Loucy (cell line): ENCODE measurements around the gene BMP4.

Experiments
- H2AFZ ChIP-seq: fragments of 200-600 bp; sonication (generic); 2 replicates; pipeline ENCODE4 v1.6.0; 2016; ENCODE audit warnings: antibody characterized with exemption, mild to moderate bottlenecking, low read length, moderate library complexity
- H3F3A ChIP-seq: fragments of 200-600 bp; 2 replicates; pipeline ENCODE4 v1.6.0; 2016; ENCODE audit warnings: antibody characterized with exemption, low read depth, mild to moderate bottlenecking
- H3K27me3 ChIP-seq: fragments of 200-600 bp; sonication (generic); 2 replicates; pipeline ENCODE4 v1.6.1; 2014; ENCODE audit warnings: low read length, mild to moderate bottlenecking; ENCODE audit not compliant: insufficient read depth, poor library complexity, severe bottlenecking
- H3K36me3 ChIP-seq: fragments of 200-600 bp; sonication (generic); 2 replicates; pipeline ENCODE4 v1.6.1; 2016; ENCODE audit warnings: low read length; ENCODE audit not compliant: insufficient read depth
- H3K4me1 ChIP-seq: fragments of 200-600 bp; sonication (generic); 2 replicates; pipeline ENCODE4 v1.5.1; 2014; ENCODE audit warnings: low read length, mild to moderate bottlenecking; ENCODE audit not compliant: insufficient read depth, poor library complexity, severe bottlenecking
- H3K4me2 ChIP-seq: fragments of 200-600 bp; sonication (generic); 2 replicates; pipeline ENCODE4 v1.6.0; 2014; ENCODE audit warnings: antibody characterized with exemption, low read length, low read depth, mild to moderate bottlenecking; ENCODE audit not compliant: poor library complexity, severe bottlenecking
- H3K4me3 ChIP-seq: fragments of 200-600 bp; sonication (generic); 2 replicates; pipeline ENCODE4 v1.5.1; 2014; ENCODE audit warnings: low read length, mild to moderate bottlenecking, mixed read lengths; ENCODE audit not compliant: poor library complexity, severe bottlenecking
- H3K79me2 ChIP-seq: fragments of 200-600 bp; sonication (generic); 2 replicates; pipeline ENCODE4 v1.6.1; 2014; ENCODE audit warnings: low read length; ENCODE audit not compliant: insufficient read depth
- H3K9ac ChIP-seq: fragments of 200-600 bp; sonication (generic); 2 replicates; pipeline ENCODE4 v1.6.0; 2014; ENCODE audit warnings: mild to moderate bottlenecking, low read depth, low read length, moderate library complexity; ENCODE audit not compliant: poor library complexity, severe bottlenecking
- H3K9me2 ChIP-seq: fragments of 200-600 bp; sonication (generic); replicated peaks from 2 replicates; pipeline ENCODE4 v1.6.1; 2016; ENCODE audit warnings: low read depth, low read length, mixed read lengths
- H3K9me3 ChIP-seq: fragments of 200-600 bp; sonication (generic); 2 replicates; pipeline ENCODE4 v1.6.1; 2014; ENCODE audit warnings: mild to moderate bottlenecking, antibody characterized with exemption, low read length, low read depth; ENCODE audit not compliant: insufficient read depth
- H4K20me1 ChIP-seq: fragments of 200-600 bp; sonication (generic); 2 replicates; pipeline ENCODE4 v1.6.0; 2014; ENCODE audit warnings: antibody characterized with exemption, low read length, mild to moderate bottlenecking; ENCODE audit not compliant: insufficient read depth, poor library complexity, severe bottlenecking
- EZH2phosphoT487 ChIP-seq: fragments of 200-600 bp; IDR thresholded peaks from 2 replicates; pipeline ENCODE4 v1.6.1; 2018; ENCODE audit warnings: antibody characterized with exemption, mild to moderate bottlenecking, moderate library complexity, borderline replicate concordance
- TF ChIP-seq, protein P1 (sequence below): fragments of 200-600 bp; sonication (generic); conservative IDR thresholded peaks from 2 replicates; pipeline ENCODE4 v1.5.1; 2014; ENCODE audit warnings: mild to moderate bottlenecking, antibody characterized with exemption, low read length

The BMP4 gene

DNA sequence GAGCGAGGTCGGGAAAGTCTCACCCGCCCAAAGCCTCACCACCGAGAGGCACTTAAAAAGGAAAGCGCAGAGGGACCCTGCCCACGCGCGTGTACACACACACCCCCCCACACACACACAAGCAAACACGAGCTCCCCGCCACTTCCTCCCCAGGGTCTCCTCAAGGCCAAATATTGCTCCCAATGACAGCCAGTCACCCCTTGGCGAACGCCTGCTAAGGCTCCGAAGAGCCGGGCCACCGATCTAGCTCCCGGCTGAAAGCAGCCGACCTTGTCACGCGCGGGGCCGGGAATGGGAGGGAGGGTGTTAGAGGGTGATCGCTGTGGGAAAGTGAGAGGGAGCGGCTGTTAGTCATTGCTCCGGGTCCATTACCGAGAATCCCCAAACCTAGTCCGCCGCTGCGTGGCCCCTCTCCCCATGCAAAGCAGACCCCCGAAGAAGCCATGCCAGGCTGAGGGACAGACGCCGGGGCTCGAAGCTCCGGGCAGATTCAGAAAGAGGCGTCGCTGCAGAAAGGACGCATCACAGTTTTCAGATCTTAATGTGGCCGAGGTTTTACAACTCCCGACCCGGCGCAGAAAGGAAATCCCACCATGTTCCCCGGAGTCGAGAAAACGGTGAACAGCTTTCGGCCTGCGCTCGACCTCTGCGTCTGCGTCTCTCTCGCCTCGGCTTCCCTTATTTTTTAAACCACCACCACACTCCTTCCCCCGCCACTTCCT lies 2.6 kb downstream of the BMP4 start:
- no peaks in the 10 kb centered on the region for H3K27me3 ChIP-seq

DNA sequence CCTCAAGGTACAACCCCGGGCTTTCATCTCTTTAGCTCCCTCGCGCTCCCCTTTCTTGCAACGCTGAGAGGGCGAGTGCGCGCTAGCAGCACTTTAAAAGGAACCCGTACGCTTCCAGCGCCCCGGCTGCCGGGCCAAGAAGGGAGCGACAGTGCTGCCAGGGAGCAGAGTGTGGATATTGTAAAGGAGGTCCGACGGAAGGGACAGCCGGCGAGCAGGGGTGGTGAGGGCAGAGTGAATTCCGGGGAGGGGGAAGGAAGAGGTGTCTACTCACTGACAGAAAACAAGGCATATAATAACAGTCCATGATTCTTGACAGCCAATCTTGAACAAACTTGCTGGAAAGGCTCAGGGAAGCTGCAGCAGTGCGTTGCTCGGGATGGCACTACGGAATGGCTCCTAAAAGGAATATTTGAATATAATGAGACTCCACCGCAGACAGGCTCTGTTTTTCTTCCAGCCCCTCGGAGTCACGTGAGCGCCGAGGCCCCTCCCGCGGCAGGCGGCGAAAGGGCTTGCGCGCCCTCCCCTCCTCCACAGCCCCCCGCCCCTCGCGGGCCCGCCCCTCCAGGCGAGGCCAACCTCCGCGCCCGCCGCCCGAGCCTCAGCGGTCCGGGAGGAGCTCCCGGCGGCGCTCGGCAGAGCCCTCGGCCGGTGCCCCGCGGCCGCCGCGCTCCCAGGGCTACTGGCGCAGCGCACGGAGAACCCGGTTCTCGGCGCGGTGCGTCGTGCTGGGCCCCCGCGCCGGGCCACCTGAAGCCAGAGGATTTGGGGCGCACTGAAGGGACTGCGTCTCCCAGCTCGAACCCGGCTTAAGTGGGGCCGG lies 3.4 kb downstream of the BMP4 start:
- Histone ChIP-seq H3K27me3 (no peaks in the 10 kb centered on the region), H3K4me2 (no peak overlapping the region), H4K20me1 (no peaks in the 10 kb centered on the region), H3F3A (no peaks in the 10 kb centered on the region), H3K4me3 (no peak overlapping the region), H3K4me1 (no peaks in the 10 kb centered on the region), H3K9me3 (no peaks in the 10 kb centered on the region; the same call in 1 of the 2 replicates), H3K9ac (no peak overlapping the region), H2AFZ (no peak overlapping the region), H3K79me2 (no peaks in the 10 kb centered on the region), H3K9me2 (no peaks in the 10 kb centered on the region), H3K36me3 (no peaks in the 10 kb centered on the region)
- TF ChIP-seq, protein P1, sequence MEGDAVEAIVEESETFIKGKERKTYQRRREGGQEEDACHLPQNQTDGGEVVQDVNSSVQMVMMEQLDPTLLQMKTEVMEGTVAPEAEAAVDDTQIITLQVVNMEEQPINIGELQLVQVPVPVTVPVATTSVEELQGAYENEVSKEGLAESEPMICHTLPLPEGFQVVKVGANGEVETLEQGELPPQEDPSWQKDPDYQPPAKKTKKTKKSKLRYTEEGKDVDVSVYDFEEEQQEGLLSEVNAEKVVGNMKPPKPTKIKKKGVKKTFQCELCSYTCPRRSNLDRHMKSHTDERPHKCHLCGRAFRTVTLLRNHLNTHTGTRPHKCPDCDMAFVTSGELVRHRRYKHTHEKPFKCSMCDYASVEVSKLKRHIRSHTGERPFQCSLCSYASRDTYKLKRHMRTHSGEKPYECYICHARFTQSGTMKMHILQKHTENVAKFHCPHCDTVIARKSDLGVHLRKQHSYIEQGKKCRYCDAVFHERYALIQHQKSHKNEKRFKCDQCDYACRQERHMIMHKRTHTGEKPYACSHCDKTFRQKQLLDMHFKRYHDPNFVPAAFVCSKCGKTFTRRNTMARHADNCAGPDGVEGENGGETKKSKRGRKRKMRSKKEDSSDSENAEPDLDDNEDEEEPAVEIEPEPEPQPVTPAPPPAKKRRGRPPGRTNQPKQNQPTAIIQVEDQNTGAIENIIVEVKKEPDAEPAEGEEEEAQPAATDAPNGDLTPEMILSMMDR, result no peak
- TF ChIP-seq EZH2phosphoT487, result no peak

More for the DNA sequence above, 2.6 kb downstream of the BMP4 start:
- H3K9me2 ChIP-seq, result no peaks in the 10 kb centered on the region
- H3K9ac ChIP-seq, result no peak overlapping the region
- TF ChIP-seq, protein P1, result no peak
- no peak for TF ChIP-seq EZH2phosphoT487
- H3K36me3 ChIP-seq, result no peaks in the 10 kb centered on the region
- no peaks in the 10 kb centered on the region for H3F3A ChIP-seq
- H3K4me1 ChIP-seq, result no peaks in the 10 kb centered on the region
- H3K4me2 ChIP-seq, result no peak overlapping the region
- no peaks in the 10 kb centered on the region for H3K79me2 ChIP-seq
- H3K4me3 ChIP-seq, result no peak overlapping the region
- H4K20me1 ChIP-seq, result no peaks in the 10 kb centered on the region
- no peaks in the 10 kb centered on the region; the same call in 1 of the 2 replicates for H3K9me3 ChIP-seq
- H2AFZ ChIP-seq, result no peak overlapping the region

DNA sequence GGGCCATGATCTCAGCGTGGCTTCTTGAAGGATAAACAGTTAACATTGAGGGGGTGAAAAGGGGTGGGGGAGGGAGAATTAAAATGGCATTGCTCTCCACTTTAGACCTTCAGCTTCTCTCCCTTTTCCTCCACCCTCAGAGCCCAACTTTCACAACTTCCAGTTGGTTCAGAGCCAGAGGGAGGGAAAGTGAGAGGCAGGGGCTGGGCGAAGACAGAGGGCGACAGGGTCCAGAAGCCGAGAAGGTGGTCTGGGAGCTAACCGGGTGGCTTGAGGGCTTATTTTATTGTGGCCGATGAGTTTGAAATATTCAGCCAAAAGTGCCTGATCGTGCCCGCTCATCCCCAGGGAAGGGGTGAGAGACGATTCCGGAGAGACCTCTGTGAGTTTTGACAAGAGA lies 4.1 kb downstream of the BMP4 start:
- Histone ChIP-seq H3K9me2 (no peaks in the 10 kb centered on the region), H3K9ac (no peak overlapping the region), H3K79me2 (no peaks in the 10 kb centered on the region), H3K4me2 (no peak overlapping the region), H3K4me1 (no peaks in the 10 kb centered on the region), H3K9me3 (no peaks in the 10 kb centered on the region; the same call in 1 of the 2 replicates), H3K27me3 (no peaks in the 10 kb centered on the region), H4K20me1 (no peaks in the 10 kb centered on the region), H3F3A (no peaks in the 10 kb centered on the region), H2AFZ (no peak overlapping the region), H3K36me3 (no peaks in the 10 kb centered on the region), H3K4me3 (no peak overlapping the region)
- TF ChIP-seq, protein P1, result no peak
- TF ChIP-seq EZH2phosphoT487, result no peak
